Omental fat pad (tissue), 4 donors: ENCODE results near the gene AGRN. TPM values are rescaled to one million over a fixed set of nuclear protein-coding genes. Genes with fewer than 3 reads are reported as not detected.
"Not testable (repeated sequence)": the region's sequence is repeated elsewhere in the genome, so short reads cannot be mapped to it uniquely, and the experiment has no call there.

Experiments used
- ATAC-seq: fragments of 150-250 bp; one replicate; pipeline ENCODE4 v1.9.1; 2016; ENCODE audit warnings: mild to moderate bottlenecking, moderate library complexity; ENCODE audit not compliant: low FRiP score
- DNase-seq: peaks from one replicate; pipeline ENCODE4 v3.0.0-alpha.2; 2019; ENCODE audit warnings: low spot score
- total RNA-seq, 4 donors: library from RNA; depleted of rRNA; stranded (reverse); fragments of >200 nt; gene quantifications; one replicate each; pipeline ENCODE4 v1.1.0, GENCODE V29; 2016
- TF ChIP-seq, protein P1 (sequence below), 3 donors: fragments of 450-650 bp; IDR thresholded peaks; one replicate each; pipeline ENCODE4 v1.5.1; 2016 to 2017; ENCODE audit warnings: antibody characterized with exemption in 3 of 3, mild to moderate bottlenecking in 3 of 3, moderate library complexity in 2 of 3

Gene AGRN
- total RNA-seq, 4 donors from 2014 or later: 17.2 to 42.3 (median 22.6) TPM

DNA sequence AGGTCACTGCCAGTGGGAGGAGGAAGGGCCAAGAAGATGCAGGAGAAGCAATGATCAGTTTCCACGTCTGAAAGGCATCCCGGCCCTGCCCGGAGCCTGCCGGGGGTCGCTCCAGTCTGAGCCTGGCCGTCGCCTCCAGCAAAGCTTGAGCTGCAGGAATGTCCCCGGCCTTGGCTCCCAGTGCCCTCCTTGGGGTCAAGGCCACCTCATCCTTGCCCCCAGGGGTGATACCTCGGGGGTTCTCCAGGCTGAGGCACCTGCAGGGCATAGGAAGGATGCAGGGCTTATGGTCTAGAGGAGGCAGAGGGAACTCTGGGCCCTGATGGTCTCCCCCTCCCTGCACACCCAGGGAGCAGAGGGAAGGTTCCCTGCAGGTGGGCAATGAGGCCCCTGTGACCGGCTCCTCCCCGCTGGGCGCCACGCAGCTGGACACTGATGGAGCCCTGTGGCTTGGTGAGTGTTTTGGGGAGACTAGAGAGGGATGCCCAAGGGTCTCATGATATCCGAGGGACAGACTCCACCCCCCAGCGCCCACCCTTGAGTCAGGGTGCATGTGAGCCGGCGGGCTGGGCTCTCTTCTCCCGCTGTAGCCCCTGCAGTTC, 34.3 kb downstream of the AGRN start:
- TF ChIP-seq, protein P1, sequence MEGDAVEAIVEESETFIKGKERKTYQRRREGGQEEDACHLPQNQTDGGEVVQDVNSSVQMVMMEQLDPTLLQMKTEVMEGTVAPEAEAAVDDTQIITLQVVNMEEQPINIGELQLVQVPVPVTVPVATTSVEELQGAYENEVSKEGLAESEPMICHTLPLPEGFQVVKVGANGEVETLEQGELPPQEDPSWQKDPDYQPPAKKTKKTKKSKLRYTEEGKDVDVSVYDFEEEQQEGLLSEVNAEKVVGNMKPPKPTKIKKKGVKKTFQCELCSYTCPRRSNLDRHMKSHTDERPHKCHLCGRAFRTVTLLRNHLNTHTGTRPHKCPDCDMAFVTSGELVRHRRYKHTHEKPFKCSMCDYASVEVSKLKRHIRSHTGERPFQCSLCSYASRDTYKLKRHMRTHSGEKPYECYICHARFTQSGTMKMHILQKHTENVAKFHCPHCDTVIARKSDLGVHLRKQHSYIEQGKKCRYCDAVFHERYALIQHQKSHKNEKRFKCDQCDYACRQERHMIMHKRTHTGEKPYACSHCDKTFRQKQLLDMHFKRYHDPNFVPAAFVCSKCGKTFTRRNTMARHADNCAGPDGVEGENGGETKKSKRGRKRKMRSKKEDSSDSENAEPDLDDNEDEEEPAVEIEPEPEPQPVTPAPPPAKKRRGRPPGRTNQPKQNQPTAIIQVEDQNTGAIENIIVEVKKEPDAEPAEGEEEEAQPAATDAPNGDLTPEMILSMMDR (IDR thresholded peaks at IDR 0.05): no peak
- ATAC-seq (no peak), DNase-seq (no peak)

DNA sequence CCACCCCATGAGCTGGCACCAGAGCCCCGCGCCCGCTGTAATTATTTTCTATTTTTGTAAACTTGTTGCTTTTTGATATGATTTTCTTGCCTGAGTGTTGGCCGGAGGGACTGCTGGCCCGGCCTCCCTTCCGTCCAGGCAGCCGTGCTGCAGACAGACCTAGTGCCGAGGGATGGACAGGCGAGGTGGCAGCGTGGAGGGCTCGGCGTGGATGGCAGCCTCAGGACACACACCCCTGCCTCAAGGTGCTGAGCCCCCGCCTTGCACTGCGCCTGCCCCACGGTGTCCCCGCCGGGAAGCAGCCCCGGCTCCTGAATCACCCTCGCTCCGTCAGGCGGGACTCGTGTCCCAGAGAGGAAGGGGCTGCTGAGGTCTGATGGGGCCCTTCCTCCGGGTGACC, 35.1 kb downstream of the AGRN start:
- TF ChIP-seq, protein P1 (IDR thresholded peaks at IDR 0.05): no peak
- ATAC-seq (no peak), DNase-seq (no peak)

DNA sequence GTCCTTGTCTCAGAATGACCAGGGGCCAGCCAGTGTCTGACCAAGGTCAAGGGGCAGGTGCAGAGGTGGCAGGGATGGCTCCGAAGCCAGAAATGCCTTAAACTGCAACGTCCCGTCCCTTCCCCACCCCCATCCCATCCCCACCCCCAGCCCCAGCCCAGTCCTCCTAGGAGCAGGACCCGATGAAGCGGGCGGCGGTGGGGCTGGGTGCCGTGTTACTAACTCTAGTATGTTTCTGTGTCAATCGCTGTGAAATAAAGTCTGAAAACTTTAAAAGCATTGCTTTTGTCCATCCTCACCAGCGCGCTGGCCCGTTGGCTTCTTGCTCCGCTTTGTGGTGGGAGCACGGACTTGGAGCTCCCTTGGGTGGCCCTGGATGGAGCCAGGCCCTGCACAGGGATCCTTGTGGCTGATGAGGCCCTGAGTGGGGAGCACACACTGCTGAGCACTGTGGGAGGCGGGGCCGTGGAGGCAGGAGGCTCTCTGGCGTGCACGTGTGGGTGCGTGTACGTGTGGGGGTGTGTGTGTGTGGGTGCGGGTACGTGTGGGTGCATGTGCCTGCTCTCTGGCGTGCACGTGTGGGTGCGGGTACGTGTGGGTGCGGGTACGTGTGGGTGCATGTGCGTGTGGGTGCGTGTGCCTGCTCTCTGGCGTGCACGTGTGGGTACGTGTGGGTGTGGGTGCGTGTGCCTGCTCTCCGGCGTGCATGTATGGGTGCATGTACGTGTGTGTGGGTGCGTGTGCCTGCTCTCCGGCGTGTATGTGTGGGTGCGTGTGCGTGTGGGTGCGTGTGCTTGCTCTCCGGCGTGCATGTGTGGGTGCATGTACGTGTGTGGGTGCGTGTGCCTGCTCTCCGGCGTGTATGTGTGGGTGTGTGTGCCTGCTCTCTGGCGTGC, 36.2 kb downstream of the AGRN start:
- TF ChIP-seq, protein P1 (IDR thresholded peaks at IDR 0.05): no peak
- no peak for ATAC-seq
- no peak for DNase-seq

DNA sequence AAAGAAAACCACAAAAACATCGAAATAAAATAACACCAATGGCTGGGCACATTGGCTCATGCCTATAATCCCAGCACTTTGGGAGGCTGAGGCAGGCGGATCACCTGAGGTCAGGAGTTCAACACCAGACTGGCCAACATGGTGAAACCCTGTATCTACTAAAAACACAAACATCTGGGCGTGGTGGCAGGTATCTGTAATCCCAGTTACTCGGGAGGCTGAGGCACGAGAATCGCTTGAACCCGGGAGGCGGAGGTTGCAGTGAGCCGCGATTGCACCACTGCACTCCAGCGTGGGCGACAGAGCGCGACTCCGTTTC, 37.8 kb downstream of the AGRN start:
- ATAC-seq, DNase-seq: not testable (repeated sequence)

DNA sequence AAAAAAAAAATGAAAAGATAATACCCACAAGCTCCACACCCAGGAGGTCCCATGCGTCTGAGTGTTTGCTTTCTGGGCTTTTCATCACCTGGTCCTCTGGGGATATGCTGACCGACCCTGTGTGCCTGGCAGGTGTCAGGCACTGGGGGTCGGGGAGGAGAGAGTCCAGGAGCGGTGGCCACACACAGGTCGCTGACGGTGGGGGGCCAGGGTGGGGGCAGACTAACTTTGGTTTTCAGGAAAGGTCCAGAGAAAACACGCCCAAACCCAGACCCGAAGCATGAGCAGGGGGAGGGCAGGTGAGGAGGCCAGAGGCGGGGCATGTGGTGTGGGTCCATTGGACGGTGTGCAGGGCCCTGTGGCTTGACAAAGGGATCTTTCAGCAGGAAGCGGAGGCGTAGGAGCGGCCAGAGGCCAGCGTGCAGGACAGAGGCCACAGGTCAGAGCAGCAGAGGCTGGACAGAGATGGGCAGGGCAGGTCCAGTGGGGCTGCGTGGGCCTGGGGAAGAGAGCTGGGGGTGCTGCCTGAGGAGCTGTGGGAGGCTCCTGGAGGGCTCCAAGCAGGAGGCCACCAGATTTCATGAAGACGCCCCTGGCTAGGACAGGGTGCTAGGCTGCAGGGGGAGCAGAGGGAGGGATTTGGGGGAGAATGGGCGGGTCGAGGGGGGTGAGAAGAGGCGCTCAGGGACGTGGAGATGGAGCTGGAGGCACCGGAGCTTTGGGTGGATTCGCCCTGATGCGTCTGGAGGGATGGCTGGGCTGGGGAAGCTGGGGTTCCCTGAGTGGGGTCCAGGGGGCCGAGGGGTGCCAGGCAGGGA, 38.4 kb downstream of the AGRN start:
- no peak for ATAC-seq
- TF ChIP-seq, protein P1 (IDR thresholded peaks at IDR 0.05): no peak

DNA sequence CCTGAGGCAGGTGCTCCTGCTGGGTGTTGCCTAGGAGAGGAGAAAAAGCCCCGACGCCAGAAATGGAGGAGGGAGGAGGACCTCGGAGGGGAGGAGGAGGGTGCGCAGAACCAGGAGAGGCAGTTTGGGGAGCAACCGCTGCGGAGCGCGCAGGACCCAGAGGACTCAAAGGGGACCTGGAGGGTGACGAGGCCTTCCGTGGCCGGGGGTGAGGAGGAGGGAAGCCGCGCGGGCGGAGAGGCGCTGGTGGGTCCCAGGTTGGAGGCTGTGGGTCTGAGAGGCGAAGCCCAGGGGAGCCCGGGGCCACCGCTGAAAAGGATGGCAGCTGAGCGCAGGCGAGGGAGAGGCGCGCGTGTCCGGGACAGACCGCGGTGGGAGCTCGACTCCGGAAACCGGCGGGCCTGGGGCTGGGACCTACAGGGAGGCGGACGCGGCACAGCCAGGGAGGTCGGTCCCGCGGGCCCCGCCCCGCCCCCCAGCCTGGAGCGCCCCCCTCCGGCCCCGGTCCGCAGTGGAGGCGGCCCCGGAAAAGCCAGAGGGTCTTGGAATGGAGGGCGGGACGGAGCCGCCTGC, 39.1 kb downstream of the AGRN start:
- no peak for DNase-seq

More for the DNA sequence above, 38.4 kb downstream of the AGRN start:
- DNase-seq: no peak

More for the DNA sequence above, 39.1 kb downstream of the AGRN start:
- peak; percentile 5 for ATAC-seq
- TF ChIP-seq, protein P1 (IDR thresholded peaks at IDR 0.05): no peak
